Nephron progenitor cell (in vitro differentiated cells): Measurements from ENCODE around the gene KIRREL3.

Experiments
- DNase-seq: peaks from one replicate; pipeline ENCODE4 v3.0.0; 2021
- H3K27ac Mint-ChIP-seq: 2 replicates; pipeline ENCODE4 v1.8.0; 2021; ENCODE audit warnings: mild to moderate bottlenecking, moderate library complexity, mixed read lengths
- H3K27me3 Mint-ChIP-seq: 2 replicates; pipeline ENCODE4 v1.8.0; 2021; ENCODE audit warnings: mild to moderate bottlenecking, low read depth, mixed read lengths; ENCODE audit not compliant: poor library complexity
- H3K36me3 Mint-ChIP-seq: 2 replicates; pipeline ENCODE4 v1.8.0; 2021; ENCODE audit warnings: low read depth, mixed read lengths
- H3K4me1 Mint-ChIP-seq: 2 replicates; pipeline ENCODE4 v1.8.0; 2021; ENCODE audit warnings: mixed read lengths
- H3K4me3 Mint-ChIP-seq: 2 replicates; pipeline ENCODE4 v1.8.0; 2021; ENCODE audit warnings: mild to moderate bottlenecking, moderate library complexity, mixed read lengths
- H3K9me3 Mint-ChIP-seq: 2 replicates; pipeline ENCODE4 v1.8.0; 2021; ENCODE audit warnings: mild to moderate bottlenecking, moderate library complexity, mixed read lengths
- TF ChIP-seq, protein P1 (sequence below): fragments of 200-600 bp; sonication (generic); IDR thresholded peaks from 2 replicates; pipeline ENCODE4 v1.5.0; 2021; ENCODE audit warnings: antibody characterized with exemption

KIRREL3 gene

DNA sequence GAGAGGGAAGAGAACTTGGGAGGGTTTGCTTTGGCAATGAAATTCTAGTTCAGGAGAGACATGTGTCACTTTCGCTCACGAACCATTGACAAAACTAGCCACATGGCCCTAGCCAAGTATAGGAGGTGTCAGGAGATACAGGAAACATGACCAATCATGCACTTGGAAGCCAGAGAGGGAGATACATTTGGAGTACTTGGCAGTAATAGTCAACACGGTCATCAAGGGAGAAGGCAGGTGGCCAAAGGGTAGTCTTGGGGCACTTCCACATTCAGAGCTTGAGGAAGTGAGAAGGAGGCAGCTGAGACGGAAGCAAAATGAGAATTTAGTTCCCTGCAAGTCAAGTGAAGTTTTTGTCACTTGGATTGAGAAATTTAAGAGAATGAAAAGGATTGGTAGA is 26.4 kb upstream of the KIRREL3 start:
- no peak for DNase-seq
- Mint-ChIP-seq H3K9me3 (peaks cover 12% of the 10 kb centered on the region), H3K4me3 (no peak overlapping the region), H3K27me3 (peaks cover 17% of the 10 kb centered on the region), H3K4me1 (peaks cover 5% of the 10 kb centered on the region), H3K27ac (no peak overlapping the region), H3K36me3 (no peaks in the 10 kb centered on the region)
- TF ChIP-seq, protein P1, sequence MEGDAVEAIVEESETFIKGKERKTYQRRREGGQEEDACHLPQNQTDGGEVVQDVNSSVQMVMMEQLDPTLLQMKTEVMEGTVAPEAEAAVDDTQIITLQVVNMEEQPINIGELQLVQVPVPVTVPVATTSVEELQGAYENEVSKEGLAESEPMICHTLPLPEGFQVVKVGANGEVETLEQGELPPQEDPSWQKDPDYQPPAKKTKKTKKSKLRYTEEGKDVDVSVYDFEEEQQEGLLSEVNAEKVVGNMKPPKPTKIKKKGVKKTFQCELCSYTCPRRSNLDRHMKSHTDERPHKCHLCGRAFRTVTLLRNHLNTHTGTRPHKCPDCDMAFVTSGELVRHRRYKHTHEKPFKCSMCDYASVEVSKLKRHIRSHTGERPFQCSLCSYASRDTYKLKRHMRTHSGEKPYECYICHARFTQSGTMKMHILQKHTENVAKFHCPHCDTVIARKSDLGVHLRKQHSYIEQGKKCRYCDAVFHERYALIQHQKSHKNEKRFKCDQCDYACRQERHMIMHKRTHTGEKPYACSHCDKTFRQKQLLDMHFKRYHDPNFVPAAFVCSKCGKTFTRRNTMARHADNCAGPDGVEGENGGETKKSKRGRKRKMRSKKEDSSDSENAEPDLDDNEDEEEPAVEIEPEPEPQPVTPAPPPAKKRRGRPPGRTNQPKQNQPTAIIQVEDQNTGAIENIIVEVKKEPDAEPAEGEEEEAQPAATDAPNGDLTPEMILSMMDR = no peak

GRCh38 chr11:127023991-127024390 is 23.4 kb upstream of the KIRREL3 start:
- no peak for DNase-seq
- Mint-ChIP-seq H3K9me3 (no peaks in the 10 kb centered on the region), H3K36me3 (no peaks in the 10 kb centered on the region), H3K4me3 (no peak overlapping the region), H3K4me1 (peaks cover 5% of the 10 kb centered on the region), H3K27ac (no peak overlapping the region), H3K27me3 (peaks cover 10% of the 10 kb centered on the region)
- TF ChIP-seq, protein P1 = no peak

DNA sequence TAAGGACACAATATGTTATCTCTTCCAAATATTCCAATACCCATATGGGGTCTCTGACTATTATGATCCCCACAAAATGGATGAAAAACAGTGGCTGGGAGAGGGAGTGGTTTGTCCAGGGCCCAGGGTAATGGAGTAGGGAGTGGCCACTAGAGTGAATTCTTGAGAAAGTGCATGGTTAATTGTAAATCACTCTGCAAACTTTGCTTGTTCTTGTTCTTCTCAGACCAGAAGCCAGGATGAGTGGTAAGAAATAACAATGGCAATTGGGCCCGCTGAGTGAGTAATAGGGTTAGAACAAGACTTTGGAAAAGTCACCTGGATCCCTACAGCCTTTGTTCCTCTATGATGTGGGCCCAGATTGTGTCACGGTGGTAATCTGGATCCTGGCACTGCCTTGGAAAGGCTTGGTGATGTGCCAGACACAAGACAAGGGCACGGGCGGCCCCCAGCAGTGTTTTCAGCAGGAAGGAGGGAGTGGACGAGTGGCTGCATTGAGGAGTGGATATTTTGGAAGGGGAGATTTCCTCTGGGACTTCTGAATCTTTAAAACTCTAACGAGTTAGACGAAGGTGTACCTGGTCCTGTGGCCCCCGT is 18.2 kb upstream of the KIRREL3 start:
- no peaks in the 10 kb centered on the region for H3K36me3 Mint-ChIP-seq
- H3K4me1 Mint-ChIP-seq = peaks cover 6% of the 10 kb centered on the region
- peaks cover 9% of the 10 kb centered on the region for H3K27me3 Mint-ChIP-seq
- H3K27ac Mint-ChIP-seq = no peak overlapping the region
- no peaks in the 10 kb centered on the region for H3K9me3 Mint-ChIP-seq
- no peak for DNase-seq
- TF ChIP-seq, protein P1 = no peak
- H3K4me3 Mint-ChIP-seq = no peak overlapping the region

DNA sequence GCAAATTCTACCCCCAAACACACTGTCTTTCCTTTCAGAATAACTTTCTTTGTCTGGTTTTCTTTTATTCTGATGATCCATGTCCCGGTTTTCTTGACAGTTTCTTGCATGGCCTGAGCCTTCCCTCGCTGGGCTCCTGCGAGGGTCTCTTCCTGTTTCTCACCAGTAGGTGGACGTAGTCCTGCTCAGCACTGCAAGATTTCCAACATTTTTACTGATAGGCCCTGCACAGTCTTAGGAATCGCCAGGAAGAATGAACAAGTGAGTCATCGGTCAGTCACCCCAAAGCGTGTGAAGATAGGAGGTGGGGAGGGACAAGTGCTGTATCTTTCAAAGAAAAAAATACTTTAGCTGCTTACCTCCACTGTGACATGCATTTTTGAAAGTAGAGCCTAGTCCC is 16.9 kb upstream of the KIRREL3 start:
- Mint-ChIP-seq H3K27me3 (peaks cover 19% of the 10 kb centered on the region), H3K36me3 (no peaks in the 10 kb centered on the region), H3K4me3 (no peak overlapping the region), H3K27ac (no peak overlapping the region), H3K9me3 (no peaks in the 10 kb centered on the region), H3K4me1 (peaks cover 6% of the 10 kb centered on the region)
- DNase-seq = peak; percentile 35
- TF ChIP-seq, protein P1 = peak; percentile 61

- TF ChIP-seq, protein P1 = no peak
- no peak overlapping the region for H3K27ac Mint-ChIP-seq
- H3K36me3 Mint-ChIP-seq = no peaks in the 10 kb centered on the region
- peaks cover 27% of the 10 kb centered on the region for H3K27me3 Mint-ChIP-seq
- H3K4me1 Mint-ChIP-seq = peaks cover 6% of the 10 kb centered on the region
- no peaks in the 10 kb centered on the region for H3K9me3 Mint-ChIP-seq
- H3K4me3 Mint-ChIP-seq = no peak overlapping the region
- no peak for DNase-seq
Measured at GRCh38 chr11:127013550-127013949, 13.0 kb upstream of the KIRREL3 start.

DNA sequence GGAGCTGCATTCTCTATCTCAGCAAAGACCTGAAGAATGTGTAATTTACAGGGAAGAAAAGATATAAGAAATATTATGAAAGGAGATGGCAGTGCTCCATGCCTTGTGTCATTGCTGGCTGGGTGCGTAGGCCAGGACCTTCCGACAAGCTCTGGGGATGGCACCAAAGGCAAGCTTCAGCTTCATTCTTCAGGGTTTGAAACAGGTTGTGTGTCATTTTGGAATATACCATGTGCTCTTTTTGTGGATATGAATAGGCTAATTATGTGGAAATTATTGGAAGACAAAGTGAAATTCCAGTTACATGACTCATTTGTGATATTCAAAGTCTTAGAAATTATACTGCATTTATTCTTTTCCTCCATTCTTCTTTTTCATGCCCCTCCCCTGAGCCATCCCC is 5.7 kb upstream of the KIRREL3 start:
- Mint-ChIP-seq H3K27ac (no peak overlapping the region), H3K27me3 (peaks cover 25% of the 10 kb centered on the region), H3K4me1 (peaks cover 25% of the 10 kb centered on the region), H3K4me3 (no peak overlapping the region), H3K36me3 (no peaks in the 10 kb centered on the region), H3K9me3 (no peaks in the 10 kb centered on the region)
- TF ChIP-seq, protein P1 = no peak
- no peak for DNase-seq
